SH-SY5Y (cell line): Measurements from ENCODE around the gene OSBPL9.

ENCODE experiments used
- GATA2 ChIP-seq: IDR thresholded peaks from 2 replicates; pipeline ENCODE4 v1.6.1; 2011; ENCODE audit warnings: mild to moderate bottlenecking, low read depth, low read length
- GATA3 ChIP-seq: IDR thresholded peaks from 2 replicates; pipeline ENCODE4 v1.6.1; 2011; ENCODE audit warnings: low read depth, mild to moderate bottlenecking, low read length, moderate library complexity

Gene OSBPL9

GRCh38 chr1:51735746-51736254 lies 118.9 kb downstream of the OSBPL9 start:
- no peak for TF ChIP-seq GATA2
- no peak for TF ChIP-seq GATA3

DNA sequence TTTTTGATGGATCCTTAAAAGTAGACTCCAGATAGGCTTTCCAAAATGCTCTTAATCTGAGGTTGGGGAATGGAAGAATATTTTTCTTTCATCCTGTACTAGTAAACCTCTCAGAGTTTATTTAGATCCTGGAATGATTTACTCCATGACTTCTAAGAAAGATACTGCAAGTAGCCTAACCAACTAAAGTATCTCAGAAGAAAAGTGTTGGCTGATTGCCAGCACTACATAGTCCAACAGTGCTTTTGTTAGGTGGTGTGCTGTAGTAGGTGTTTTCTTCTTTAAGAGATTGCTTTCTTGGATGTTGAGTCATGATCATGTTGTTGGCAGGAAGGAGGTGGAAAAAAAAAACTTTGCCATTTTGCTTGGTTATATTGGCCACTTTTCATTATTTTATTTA lies 119.8 kb downstream of the OSBPL9 start:
- TF ChIP-seq GATA2 (no peak), GATA3 (no peak)

- TF ChIP-seq GATA2 = no peak
These were observed 121.8 kb downstream of the OSBPL9 start for GRCh38 chr1:51738681-51739080.

DNA sequence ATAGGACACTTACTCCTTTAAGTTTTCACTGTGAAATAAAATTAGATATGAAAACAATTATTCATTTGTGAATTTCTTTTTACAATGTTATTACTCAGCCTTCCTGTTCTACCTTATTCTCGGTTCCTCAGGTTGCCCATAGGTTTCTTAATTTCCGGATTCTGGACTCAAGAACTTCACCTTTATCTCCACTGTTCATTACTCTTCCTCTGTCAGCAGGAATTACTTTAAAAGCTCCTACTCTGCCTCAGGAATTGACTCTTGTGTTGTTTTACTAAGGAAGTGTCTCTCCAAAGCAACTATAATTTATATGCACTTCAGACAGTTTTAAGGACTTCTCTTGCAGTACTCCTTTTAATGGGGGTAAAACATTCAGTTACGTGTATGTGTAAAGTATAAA lies 123.8 kb downstream of the OSBPL9 start:
- TF ChIP-seq GATA2 (no peak), GATA3 (no peak)

DNA sequence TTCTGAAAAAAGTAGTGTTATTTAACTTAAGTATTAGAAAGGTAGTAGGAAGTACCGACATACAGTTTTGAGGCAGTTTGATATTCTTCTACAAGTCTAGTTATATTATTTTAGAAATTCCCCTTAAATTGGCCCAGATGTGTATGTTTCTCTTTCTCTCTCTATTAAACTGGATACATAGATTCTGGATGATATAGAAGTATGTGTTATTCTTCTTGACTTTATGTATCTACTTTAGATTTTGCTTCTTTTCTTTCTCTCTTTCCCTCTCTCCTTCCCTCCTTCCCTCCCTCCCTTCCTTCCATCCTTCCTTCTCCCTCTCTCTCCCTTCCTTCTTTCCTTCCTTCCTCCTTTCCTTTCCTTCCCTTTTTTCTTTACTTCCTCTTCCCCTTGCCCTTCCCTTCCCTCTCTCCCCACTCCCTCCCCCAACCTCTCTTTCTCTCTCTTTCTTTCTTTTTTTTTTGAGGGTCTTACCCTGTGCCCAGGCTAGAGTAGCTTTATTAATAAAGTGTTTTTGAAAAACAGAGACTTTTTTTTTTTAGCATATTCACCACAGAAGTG lies 124.3 kb downstream of the OSBPL9 start:
- TF ChIP-seq GATA3 (no peak), GATA2 (no peak)

- TF ChIP-seq GATA2 (no peak), GATA3 (no peak)
These were observed 127.8 kb downstream of the OSBPL9 start for GRCh38 chr1:51744506-51745303.

DNA sequence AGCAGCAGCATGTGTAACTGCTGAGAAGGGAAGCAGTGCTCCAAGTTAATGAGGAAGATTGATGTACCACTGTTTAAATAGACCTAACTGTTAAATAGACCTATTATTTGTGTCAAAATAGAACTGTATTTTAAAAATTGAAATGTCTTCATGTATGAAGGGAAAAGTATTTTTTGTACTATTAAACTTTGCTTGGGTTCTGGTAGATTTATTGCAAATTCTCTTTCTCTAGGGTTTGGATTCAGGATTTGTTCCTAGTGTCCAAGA lies 128.3 kb downstream of the OSBPL9 start:
- no peak for TF ChIP-seq GATA2
- no peak for TF ChIP-seq GATA3

DNA sequence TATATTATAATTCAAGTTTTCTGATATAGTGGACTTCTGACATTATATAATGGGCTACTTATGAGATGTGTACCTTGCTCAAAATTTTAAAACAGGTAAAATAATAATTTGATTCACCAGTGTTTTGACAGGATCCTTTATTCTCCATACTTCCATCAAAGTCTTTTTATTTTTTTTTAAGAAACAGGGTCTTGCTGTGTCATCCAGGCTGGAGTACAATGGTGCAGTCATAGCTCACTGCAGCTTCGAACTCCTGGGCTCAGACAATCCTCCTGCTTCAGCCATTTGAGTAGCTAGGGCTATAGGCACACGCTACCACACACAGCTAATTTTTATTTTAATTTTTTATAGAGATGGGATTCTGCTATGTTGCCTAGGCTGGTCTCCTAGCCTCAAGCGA lies 132.3 kb downstream of the OSBPL9 start:
- TF ChIP-seq GATA3 (no peak), GATA2 (no peak)

DNA sequence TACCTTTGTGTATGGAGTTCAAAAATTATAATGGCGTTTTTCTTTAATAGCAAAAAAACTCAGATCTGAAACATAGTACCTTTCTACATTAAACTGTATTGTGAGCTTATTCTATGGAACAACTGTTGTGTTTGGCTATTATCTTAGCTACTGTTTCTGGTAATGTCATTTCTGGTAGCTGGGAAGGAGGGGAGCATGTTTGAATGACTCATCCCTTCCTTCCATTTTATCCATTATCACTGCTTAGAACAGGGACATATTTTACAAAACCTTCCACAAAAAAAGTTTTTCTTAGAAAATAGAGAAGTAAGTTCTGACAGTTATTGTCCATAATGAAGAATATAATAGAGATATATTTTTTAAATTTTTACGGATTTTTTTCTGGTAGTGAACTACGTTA lies 133.3 kb downstream of the OSBPL9 start:
- TF ChIP-seq GATA3 (no peak), GATA2 (no peak)

DNA sequence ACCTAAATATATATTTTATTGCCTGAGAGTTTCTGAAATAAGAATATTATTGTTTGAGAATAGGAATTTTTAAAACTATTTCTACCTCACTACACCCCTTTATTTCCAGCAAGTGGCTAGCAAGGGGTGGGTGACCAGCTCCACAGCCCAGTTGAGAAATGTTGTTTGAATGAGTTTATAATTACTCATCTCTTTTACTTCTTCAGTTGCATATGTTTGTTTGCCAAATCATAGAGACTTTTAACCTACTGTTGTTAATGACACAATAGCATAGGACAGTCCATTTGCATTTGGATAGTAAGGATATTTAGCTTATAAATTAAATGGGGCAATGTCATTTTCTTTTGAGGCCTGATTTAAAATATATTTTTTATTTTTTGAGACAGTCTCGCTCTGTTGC lies 133.8 kb downstream of the OSBPL9 start:
- TF ChIP-seq GATA3 (no peak), GATA2 (no peak)

GRCh38 chr1:51752073-51752948 lies 135.4 kb downstream of the OSBPL9 start:
- TF ChIP-seq GATA3 (no peak), GATA2 (no peak)

DNA sequence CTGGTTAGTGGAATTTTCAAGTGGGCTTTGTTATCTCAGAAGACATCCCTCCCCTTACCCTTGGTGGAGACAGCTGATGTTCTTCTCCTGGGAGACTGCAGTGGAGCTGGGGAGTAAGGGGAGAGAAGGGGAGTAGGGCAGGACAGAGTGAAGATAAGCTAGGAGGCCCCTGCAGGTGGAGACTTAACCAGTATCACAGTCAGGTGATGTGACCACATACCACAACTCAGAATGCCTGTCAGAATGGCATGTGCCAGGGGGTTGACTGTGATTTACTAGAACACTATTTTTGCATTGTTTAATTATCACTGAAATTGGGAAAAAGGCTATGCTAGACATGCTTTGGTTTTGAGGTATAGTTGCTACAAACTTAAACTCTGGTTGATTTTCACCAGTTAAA lies 137.1 kb downstream of the OSBPL9 start:
- no peak for TF ChIP-seq GATA3
- TF ChIP-seq GATA2 = no peak

GRCh38 chr1:51754666-51755065 lies 137.8 kb downstream of the OSBPL9 start:
- TF ChIP-seq GATA2 = no peak
- TF ChIP-seq GATA3 = no peak

- no peak for TF ChIP-seq GATA2
- no peak for TF ChIP-seq GATA3
These were observed 138.5 kb downstream of the OSBPL9 start for GRCh38 chr1:51755437-51755836.

- TF ChIP-seq GATA2 (no peak), GATA3 (no peak)
These were observed 139.4 kb downstream of the OSBPL9 start for GRCh38 chr1:51756290-51756689.

- TF ChIP-seq GATA3 = no peak
- no peak for TF ChIP-seq GATA2
These were observed 141.4 kb downstream of the OSBPL9 start for GRCh38 chr1:51758310-51758709.
